Brain microvascular endothelial cell (primary cell): ENCODE results near the gene RTKN.
A peak's percentile ranks its signal among the peaks of the same experiment; 100 is the strongest.
"Not testable (repeated sequence)": the region's sequence is repeated elsewhere in the genome, so short reads cannot be mapped to it uniquely, and the experiment has no call there.

Experiments used
- DNase-seq: peaks from one replicate; pipeline ENCODE4 v3.0.0-alpha.2; 2020
- H3K27ac ChIP-seq: fragments of 250-450 bp; sonication (Bioruptor Pico); 2 replicates; pipeline ENCODE4 v1.5.1; 2020; ENCODE audit warnings: mild to moderate bottlenecking, moderate library complexity
- H3K27me3 ChIP-seq: fragments of 250-450 bp; sonication (Bioruptor Pico); replicated peaks from 2 replicates; pipeline ENCODE4 v1.5.1; 2020; ENCODE audit warnings: mild to moderate bottlenecking
- H3K36me3 ChIP-seq: fragments of 250-450 bp; sonication (Bioruptor Pico); replicated peaks from 2 replicates; pipeline ENCODE4 v1.5.1; 2020; ENCODE audit warnings: mild to moderate bottlenecking
- H3K4me3 ChIP-seq: 2 replicates; pipeline ENCODE4 v1.5.1; 2011; ENCODE audit warnings: low read depth, mild to moderate bottlenecking, control low read depth, low read length, moderate library complexity
- in situ Hi-C: cut with HindIII; loops from 2 replicates; pipeline ENCODE4 v1.10.0; 2017; ENCODE audit warnings: low sequenced_read_pairs, low pct_ligation_motif_present
- TF ChIP-seq, protein P1 (sequence below): IDR thresholded peaks from 2 replicates; pipeline ENCODE4 v1.5.1; 2011; ENCODE audit warnings: low read depth, mild to moderate bottlenecking, moderate library complexity, low read length, control low read depth, inconsistent platforms; ENCODE audit errors: missing control alignments

Gene RTKN

DNA sequence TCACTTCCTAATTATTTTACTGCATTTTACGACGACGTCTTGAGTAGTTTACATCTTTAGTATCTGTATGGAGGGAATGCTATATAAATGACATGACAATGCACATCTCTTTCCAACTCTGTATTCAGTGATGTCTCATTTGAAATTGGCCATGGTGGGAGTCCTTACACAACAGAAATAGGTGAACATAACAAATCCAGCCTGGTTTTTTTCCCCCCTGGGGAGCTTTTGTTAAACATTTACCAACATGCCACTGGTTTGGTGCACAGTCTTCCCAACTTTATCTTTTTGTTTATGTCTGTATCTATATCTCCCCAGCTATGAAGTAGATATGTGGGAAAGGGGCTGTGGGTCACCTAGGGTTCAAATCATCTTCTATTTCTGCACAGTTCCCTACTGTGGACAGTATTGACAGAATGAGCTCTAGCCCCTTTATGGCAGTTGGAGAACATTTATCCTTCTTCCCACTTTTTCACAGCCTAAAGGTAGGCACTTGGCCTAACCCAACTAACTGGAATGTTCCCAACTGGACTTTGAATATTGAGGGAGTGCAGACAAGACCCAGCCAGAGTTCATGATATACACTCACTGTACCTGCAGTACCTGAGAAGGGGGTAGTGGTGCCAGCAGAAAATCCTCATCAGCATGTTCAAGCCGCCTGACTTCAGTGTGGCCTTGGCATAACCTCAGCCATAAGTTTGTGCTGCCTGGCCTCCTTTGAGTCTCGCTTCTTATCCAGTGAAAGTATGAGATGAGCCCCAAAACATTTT is 5.7 kb upstream of the RTKN start:
- H3K36me3 ChIP-seq, result no peaks in the 10 kb centered on the region
- H3K27me3 ChIP-seq, result no peaks in the 10 kb centered on the region
- no peak overlapping the region for H3K4me3 ChIP-seq
- in situ Hi-C loops, result no loop called here
- H3K27ac ChIP-seq, result no peak overlapping the region
- no peak for DNase-seq
- TF ChIP-seq, protein P1, sequence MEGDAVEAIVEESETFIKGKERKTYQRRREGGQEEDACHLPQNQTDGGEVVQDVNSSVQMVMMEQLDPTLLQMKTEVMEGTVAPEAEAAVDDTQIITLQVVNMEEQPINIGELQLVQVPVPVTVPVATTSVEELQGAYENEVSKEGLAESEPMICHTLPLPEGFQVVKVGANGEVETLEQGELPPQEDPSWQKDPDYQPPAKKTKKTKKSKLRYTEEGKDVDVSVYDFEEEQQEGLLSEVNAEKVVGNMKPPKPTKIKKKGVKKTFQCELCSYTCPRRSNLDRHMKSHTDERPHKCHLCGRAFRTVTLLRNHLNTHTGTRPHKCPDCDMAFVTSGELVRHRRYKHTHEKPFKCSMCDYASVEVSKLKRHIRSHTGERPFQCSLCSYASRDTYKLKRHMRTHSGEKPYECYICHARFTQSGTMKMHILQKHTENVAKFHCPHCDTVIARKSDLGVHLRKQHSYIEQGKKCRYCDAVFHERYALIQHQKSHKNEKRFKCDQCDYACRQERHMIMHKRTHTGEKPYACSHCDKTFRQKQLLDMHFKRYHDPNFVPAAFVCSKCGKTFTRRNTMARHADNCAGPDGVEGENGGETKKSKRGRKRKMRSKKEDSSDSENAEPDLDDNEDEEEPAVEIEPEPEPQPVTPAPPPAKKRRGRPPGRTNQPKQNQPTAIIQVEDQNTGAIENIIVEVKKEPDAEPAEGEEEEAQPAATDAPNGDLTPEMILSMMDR, result no peak

DNA sequence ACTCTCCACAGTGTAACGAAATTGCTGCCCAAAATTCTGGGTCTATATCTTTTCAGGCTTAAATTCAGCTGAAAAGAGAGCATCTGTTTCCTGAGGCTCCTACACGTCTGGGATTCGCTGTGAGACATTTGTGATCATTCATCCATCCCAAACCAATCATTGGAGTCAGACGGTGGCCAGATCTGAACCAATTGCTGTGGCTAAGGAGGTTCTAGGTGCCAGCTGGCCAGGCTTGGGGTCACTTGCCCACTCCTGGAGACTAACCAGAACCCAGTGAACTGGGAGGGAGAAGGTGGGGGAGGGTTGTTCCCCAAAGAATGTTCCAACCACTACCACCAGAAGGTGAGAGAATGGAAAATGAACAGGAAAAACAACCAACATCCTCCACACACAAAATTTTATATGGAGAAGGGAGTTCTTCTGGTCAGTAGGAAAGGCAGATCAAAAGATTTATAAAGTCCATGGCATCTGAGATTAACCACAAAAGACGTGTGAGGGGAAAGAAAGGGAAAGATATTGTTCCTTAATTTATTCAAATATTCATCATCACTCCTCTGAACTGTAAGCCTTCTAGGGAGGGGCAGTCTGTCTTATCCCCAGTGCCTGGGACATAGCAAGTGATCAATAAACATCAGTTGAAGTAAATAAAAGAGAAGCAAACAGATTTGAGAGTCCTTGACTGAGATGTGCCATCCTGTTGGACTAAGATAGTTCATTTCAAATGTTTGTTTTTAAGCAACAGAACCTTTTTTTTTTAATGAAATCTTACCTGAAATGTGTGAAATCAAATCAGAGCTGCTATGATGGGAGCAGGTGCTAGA is 3.0 kb upstream of the RTKN start:
- no peaks in the 10 kb centered on the region for H3K36me3 ChIP-seq
- TF ChIP-seq, protein P1, result no peak
- no peaks in the 10 kb centered on the region for H3K27me3 ChIP-seq
- in situ Hi-C loops, result no loop called here
- no peak for DNase-seq
- H3K27ac ChIP-seq, result no peak overlapping the region
- H3K4me3 ChIP-seq, result no peak overlapping the region

DNA sequence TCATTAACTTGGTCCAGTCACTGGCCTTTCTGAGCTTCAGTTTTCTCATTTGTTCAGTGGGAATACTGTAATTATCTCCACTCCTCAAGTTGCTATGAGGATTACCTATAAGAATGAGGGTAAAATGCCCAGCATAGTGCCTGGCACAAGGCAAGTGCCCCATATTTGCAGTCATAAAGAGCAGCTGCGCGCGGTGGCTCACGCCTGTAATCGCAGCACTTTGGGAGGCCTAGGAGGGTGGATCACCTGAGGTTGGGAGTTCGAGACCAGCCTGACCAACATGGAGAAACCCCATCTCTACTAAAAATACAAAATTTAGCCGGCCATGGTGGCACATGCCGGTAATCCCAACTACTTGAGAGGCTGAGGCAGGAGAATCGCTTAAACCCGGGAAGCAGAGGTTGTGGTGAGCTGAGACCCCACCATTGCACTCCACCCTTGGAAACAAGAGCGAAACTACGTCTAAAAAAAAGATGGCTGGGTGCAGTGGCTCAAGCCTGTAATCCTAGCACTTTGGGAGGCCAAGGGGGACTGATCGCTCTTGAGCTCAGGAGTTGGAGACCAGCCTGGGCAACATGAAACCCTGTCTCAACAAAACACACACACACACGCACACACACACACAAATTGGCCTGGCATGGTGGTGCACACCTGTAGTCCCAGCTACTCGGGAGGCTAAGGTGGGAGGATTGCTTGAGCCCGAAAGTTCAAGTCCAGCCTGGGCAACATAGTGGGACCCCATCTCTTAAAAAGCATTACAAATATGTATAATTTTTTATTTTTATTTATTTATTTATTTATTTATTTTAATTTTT is 953 bp upstream of the RTKN start:
- H3K36me3 ChIP-seq, in situ Hi-C loops, H3K4me3 ChIP-seq, H3K27me3 ChIP-seq, DNase-seq, H3K27ac ChIP-seq: not testable (repeated sequence)

DNA sequence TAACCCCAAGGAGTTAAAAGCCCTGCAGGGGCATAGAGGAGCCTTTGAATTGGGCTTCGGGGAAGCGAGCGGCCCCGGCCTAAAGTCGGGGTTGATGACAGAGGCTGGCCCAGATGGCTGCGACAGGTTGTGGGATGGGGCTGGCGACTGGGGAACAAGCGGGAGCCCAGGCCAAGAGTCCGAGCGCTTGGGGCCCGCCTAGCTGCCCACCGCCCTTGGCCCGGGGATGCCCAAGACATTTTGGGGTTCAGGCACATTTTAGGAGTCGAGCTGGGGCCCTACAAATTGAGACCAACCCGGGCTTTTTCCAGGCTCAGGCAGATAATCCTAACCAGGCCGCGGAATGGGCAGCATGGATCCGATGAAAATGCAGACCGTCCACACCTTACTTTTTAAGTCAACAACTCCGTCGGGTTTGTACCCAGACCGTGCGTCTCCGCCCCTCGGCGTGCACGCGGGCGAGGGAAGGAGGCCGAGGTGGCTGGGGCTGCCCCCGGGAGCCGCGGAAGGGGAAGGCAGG is 507 bp downstream of the RTKN start:
- TF ChIP-seq, protein P1, result no peak
- no peaks in the 10 kb centered on the region for H3K27me3 ChIP-seq
- peak overlapping the region; percentile 9 for H3K4me3 ChIP-seq
- DNase-seq, result no peak
- in situ Hi-C loops, result no loop called here
- no peaks in the 10 kb centered on the region for H3K36me3 ChIP-seq
- H3K27ac ChIP-seq, result no peak overlapping the region

DNA sequence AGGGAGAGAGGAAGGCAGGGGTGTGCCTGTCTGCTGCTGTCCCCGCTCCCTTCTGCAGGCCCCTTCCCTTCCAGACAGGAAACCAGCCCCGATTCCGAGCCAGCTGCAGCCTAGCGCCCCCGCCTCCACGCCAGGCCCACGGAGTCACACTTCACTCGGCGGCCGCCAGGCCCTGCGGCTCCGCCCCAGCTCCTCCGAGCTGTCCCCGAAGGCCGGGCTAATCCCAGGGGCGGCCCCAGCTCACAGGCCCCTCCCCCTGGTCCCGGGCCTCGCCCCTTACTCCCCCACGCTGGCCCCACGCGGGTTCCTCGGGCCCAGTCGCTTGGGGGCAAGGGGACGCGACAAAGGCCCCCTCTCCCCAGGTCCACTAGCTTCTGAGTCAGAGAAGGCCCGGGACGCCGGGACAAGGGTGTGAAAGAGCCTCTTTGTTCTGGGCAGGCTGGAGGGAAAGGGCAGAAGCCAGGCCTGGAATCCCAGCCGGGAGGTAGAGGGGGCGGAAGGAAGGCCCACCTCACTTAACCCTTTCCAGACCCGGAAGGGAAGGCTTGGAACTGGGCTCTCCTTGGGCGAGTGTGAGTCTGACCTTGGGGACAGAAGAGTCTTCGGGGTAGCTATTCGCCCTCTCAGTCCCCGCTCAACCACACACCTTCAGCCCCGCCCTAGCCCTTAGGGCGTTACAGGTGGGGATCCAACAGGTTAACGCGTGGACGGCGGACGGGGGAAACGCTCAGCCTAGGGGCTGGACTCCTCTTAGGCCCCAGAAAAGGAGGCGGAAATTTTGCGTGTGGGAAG is 1.2 kb downstream of the RTKN start:
- DNase-seq, result peak; percentile 68
- H3K4me3 ChIP-seq, result peak overlapping the region; percentile 66
- in situ Hi-C loops, result no loop called here
- H3K27ac ChIP-seq, result peak overlapping the region; percentile 33
- H3K36me3 ChIP-seq, result no peaks in the 10 kb centered on the region
- TF ChIP-seq, protein P1, result peak; percentile 45
- no peaks in the 10 kb centered on the region for H3K27me3 ChIP-seq
